CD4-positive, alpha-beta T cell (primary cell): ENCODE results near the gene FBXW11. TPM values are rescaled to one million over a fixed set of nuclear protein-coding genes. Genes with fewer than 3 reads are reported as not detected.
A peak's percentile ranks its signal among the peaks of the same experiment; 100 is the strongest.

ENCODE experiments used
- ATAC-seq: fragments of 200-7000 bp; cut with Tn5 transposase; one replicate; pipeline ENCODE4 v1.10.0; 2022; ENCODE audit warnings: mild to moderate bottlenecking; ENCODE audit not compliant: poor library complexity
- CTCF ChIA-PET: fragments of 350-600 bp; sonication (Branson Sonifier 250); formaldehyde crosslinking; loops from one replicate; lab custom pipeline; 2021; ENCODE audit warnings: antibody characterized with exemption, inconsistent platforms; lab: Charles Lee
- POLR2A ChIA-PET: fragments of 350-600 bp; sonication (Branson Sonifier 250); formaldehyde crosslinking; loops from one replicate; lab custom pipeline; 2021; ENCODE audit warnings: antibody characterized with exemption, inconsistent platforms; lab: Charles Lee
- DNase-seq, 14 experiments: peaks; one replicate each; pipeline ENCODE4 v3.0.0-alpha.2; 2013 to 2020; ENCODE audit warnings: mixed read lengths in 2 of 14
- H3K27ac ChIP-seq, 2 donors: one replicate each; pipeline versions ENCODE4 v1.5.1 to v1.7.0; 2013; ENCODE audit warnings: low read length in 2 of 2, low read depth in 1 of 2, mild to moderate bottlenecking in 1 of 2
- H3K27me3 ChIP-seq, 2 experiments: 1 replicate in 1 of 2; 2 replicates in 1 of 2; pipeline versions ENCODE4 v1.6.1 to v1.7.0; 2013; ENCODE audit warnings: low read length in 2 of 2, control low read depth in 1 of 2, mild to moderate bottlenecking in 1 of 2, moderate library complexity in 1 of 2; ENCODE audit not compliant: insufficient read depth in 2 of 2, control insufficient read depth in 1 of 2
- H3K36me3 ChIP-seq: one replicate; pipeline ENCODE4 v1.6.1; 2013; ENCODE audit warnings: low read length, control low read depth; ENCODE audit not compliant: insufficient read depth
- H3K4me1 ChIP-seq: one replicate; pipeline ENCODE4 v1.6.1; 2013; ENCODE audit warnings: low read length, control low read depth; ENCODE audit not compliant: insufficient read depth
- H3K4me3 ChIP-seq: one replicate; pipeline ENCODE4 v1.5.1; 2013; ENCODE audit warnings: mild to moderate bottlenecking, low read length, moderate library complexity
- H3K9me3 ChIP-seq, 2 experiments: 1 replicate in 1 of 2; 2 replicates in 1 of 2; pipeline versions ENCODE4 v1.6.1 to v1.7.0; 2013; ENCODE audit warnings: low read length in 2 of 2, mild to moderate bottlenecking in 2 of 2, control low read depth in 1 of 2, moderate library complexity in 1 of 2; ENCODE audit not compliant: control insufficient read depth in 1 of 2, insufficient read depth in 1 of 2
- H3K27ac Mint-ChIP-seq: one replicate; pipeline ENCODE4 v1.8.0; 2020; ENCODE audit warnings: mixed read lengths
- H3K27me3 Mint-ChIP-seq: one replicate; pipeline ENCODE4 v1.8.0; 2021; ENCODE audit warnings: mixed read lengths
- H3K36me3 Mint-ChIP-seq: one replicate; pipeline ENCODE4 v1.8.0; 2021; ENCODE audit warnings: low read depth, mixed read lengths
- H3K4me1 Mint-ChIP-seq: one replicate; pipeline ENCODE4 v1.8.0; 2021; ENCODE audit warnings: low read depth, mixed read lengths
- H3K4me3 Mint-ChIP-seq: one replicate; pipeline ENCODE4 v1.8.0; 2020; ENCODE audit warnings: mild to moderate bottlenecking, mixed read lengths
- H3K9me3 Mint-ChIP-seq: one replicate; pipeline ENCODE4 v1.8.0; 2020; ENCODE audit warnings: mixed read lengths
- intact Hi-C, 2 experiments: fragments of 100-400 bp; cut with DNase I in 1 of 2; cut with micrococcal nuclease in 1 of 2; formaldehyde crosslinking; loops; one replicate each; pipeline versions ENCODE4 v1.15.1 to v1.9.0; 2023 to 2025; cut with DNase I, micrococcal nuclease
- total RNA-seq, 174 experiments: library from RNA in 2 of 174; stranded (reverse) in 2 of 174; gene quantifications; one replicate each; pipeline ENCODE4 v1.2.3 and lab custom pipeline; 2021 to 2026
- TF ChIP-seq, protein P1 (sequence below): fragments of 200-600 bp; IDR thresholded peaks from one replicate; pipeline ENCODE4 v1.8.0; 2022; ENCODE audit warnings: antibody characterized with exemption, mild to moderate bottlenecking

Gene FBXW11
- total RNA-seq, 2 experiments from 2014 or later = 20.9 to 24.0 TPM

DNA sequence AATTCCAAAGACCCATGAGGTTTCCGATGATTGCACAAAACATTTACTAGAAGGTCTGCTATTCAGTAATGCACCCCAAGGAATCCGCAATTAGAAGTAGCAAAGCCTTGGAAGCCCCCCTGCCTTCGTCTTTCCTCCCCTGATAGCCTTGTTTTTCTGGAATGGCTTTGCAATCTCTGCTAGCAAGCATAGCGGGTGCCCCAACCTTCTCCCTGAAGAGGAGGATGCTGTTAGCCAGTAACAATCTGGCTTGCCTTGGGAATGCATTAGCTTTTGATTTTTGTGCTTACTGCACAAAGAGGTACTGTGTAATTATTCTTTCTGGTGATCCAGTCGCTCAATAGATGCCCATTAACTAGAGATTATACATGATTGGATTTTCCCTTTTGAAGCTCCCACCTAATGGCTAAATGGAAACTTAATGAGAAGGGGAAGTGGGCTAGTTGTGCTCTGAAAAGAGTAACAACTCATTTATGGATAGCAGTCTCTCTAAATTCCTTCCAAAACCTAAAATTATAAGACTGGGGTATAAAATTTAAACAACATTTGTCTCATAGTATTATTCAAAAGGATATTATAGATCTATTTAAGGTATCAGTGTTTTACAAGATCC lies 91.6 kb downstream of the FBXW11 start:
- H3K27me3 Mint-ChIP-seq = no peaks in the 10 kb centered on the region
- intact Hi-C loops = loop anchor here in 1 of 2 experiments (5.0 kb wide), 2 partner anchors 147 to 192 kb away; no protein-coding TSS in a partner anchor
- ATAC-seq (no peak), DNase-seq (no peak)
- POLR2A ChIA-PET = no interaction called here
- Histone ChIP-seq H3K4me3 (no peak overlapping the region), H3K36me3 (no peaks in the 10 kb centered on the region), H3K4me1 (no peaks in the 10 kb centered on the region), H3K27me3 (no peaks in the 10 kb centered on the region), H3K27ac (no peak overlapping the region), H3K9me3 (no peaks in the 10 kb centered on the region)
- TF ChIP-seq, protein P1, sequence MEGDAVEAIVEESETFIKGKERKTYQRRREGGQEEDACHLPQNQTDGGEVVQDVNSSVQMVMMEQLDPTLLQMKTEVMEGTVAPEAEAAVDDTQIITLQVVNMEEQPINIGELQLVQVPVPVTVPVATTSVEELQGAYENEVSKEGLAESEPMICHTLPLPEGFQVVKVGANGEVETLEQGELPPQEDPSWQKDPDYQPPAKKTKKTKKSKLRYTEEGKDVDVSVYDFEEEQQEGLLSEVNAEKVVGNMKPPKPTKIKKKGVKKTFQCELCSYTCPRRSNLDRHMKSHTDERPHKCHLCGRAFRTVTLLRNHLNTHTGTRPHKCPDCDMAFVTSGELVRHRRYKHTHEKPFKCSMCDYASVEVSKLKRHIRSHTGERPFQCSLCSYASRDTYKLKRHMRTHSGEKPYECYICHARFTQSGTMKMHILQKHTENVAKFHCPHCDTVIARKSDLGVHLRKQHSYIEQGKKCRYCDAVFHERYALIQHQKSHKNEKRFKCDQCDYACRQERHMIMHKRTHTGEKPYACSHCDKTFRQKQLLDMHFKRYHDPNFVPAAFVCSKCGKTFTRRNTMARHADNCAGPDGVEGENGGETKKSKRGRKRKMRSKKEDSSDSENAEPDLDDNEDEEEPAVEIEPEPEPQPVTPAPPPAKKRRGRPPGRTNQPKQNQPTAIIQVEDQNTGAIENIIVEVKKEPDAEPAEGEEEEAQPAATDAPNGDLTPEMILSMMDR = no peak
- H3K9me3 Mint-ChIP-seq = no peaks in the 10 kb centered on the region
- no peak overlapping the region for H3K4me3 Mint-ChIP-seq
- H3K36me3 Mint-ChIP-seq = peaks cover 13% of the 10 kb centered on the region
- peaks cover 53% of the 10 kb centered on the region for H3K4me1 Mint-ChIP-seq
- H3K27ac Mint-ChIP-seq = peak overlapping the region; percentile 19
- CTCF ChIA-PET = no interaction called here

DNA sequence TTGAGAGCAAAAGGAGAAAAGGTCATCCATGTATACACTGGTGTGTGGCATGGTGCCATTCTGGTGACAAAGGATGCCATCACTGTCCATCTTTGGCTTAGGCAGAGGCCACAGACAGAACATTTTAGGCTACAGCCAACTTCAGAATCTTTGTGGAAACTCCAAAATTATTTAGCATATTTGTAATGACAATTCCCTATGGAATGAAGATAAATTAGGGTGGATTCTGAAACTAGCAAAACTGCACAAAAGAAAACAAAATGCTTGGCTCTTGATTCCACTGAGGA lies 92.5 kb downstream of the FBXW11 start:
- Mint-ChIP-seq H3K4me1 (peaks cover 45% of the 10 kb centered on the region), H3K27me3 (no peaks in the 10 kb centered on the region), H3K36me3 (peaks cover 19% of the 10 kb centered on the region), H3K27ac (peak overlapping the region; percentile 9), H3K4me3 (no peak overlapping the region), H3K9me3 (no peaks in the 10 kb centered on the region)
- H3K9me3 ChIP-seq = no peaks in the 10 kb centered on the region
- H3K4me3 ChIP-seq = no peak overlapping the region
- H3K27ac ChIP-seq = no peak overlapping the region
- intact Hi-C loops = loop anchor here (1.0 to 5.0 kb wide), 6 partner anchors 126 to 379 kb away; partner anchors contain the start of gene STK10 (in 1 of the 2)
- ATAC-seq (no peak), DNase-seq (no peak)
- H3K27me3 ChIP-seq = no peaks in the 10 kb centered on the region
- TF ChIP-seq, protein P1 = no peak
- POLR2A ChIA-PET = no interaction called here
- peaks cover 3% of the 10 kb centered on the region for H3K36me3 ChIP-seq
- CTCF ChIA-PET = interaction anchor here (0.6 to 1.0 kb wide), 3 partner anchors 96 to 561 kb away, joined by 3 to 4 read pairs (median 3); no protein-coding TSS in a partner anchor
- no peaks in the 10 kb centered on the region for H3K4me1 ChIP-seq

DNA sequence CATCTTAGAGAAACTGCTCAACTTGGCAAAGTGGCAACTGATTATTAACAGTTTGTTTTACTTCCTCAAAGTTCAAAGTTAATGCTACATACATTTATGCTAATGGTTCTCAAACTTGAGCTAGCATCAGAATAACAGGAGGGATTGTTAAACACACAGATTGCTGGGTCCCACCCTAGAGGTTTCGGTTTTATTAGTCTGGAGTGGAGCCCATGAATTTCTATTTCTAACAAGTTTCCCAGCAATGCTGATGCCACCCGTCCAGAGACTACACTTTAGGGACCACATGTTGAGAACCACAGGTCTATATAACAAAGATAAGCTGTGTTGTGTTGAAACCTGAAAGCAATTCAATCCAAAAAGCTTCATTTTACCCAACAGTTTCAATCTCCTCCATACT lies 95.3 kb downstream of the FBXW11 start:
- intact Hi-C loops = loop anchor here in 1 of 2 experiments (5.0 kb wide), 2 partner anchors 151 to 196 kb away; no protein-coding TSS in a partner anchor
- Histone ChIP-seq H3K9me3 (no peaks in the 10 kb centered on the region), H3K27me3 (no peaks in the 10 kb centered on the region), H3K36me3 (peaks cover 3% of the 10 kb centered on the region), H3K4me1 (peaks cover 5% of the 10 kb centered on the region), H3K27ac (no peak overlapping the region), H3K4me3 (no peak overlapping the region)
- Mint-ChIP-seq H3K36me3 (peaks cover 25% of the 10 kb centered on the region), H3K9me3 (no peaks in the 10 kb centered on the region), H3K27ac (no peak overlapping the region), H3K27me3 (no peaks in the 10 kb centered on the region), H3K4me3 (no peak overlapping the region), H3K4me1 (peaks cover 58% of the 10 kb centered on the region)
- DNase-seq = no peak
- TF ChIP-seq, protein P1 = no peak
- ChIA-PET CTCF (interaction anchor here (1.1 to 2.2 kb wide), 4 partner anchors 96 to 277 kb away, joined by 3 to 14 read pairs (median 6); partner anchors contain the start of genes FBXW11 and STK10), POLR2A (interaction anchor here (1.1 to 2.5 kb wide), 3 partner anchors 95 to 523 kb away, joined by 4 to 16 read pairs (median 5); partner anchors contain the start of genes FBXW11 and NPM1)
- no peak for ATAC-seq
